Islet of Langerhans (tissue), 1 donor: ENCODE results near the gene ENAH.

ENCODE experiments used
- FAIRE-seq: peaks from one replicate; lab custom pipeline; 2011; peaks lifted over from hg19 to GRCh38; lab: Jason Lieb, UNC

Gene ENAH

GRCh38 chr1:225556694-225557093, 96.2 kb downstream of the ENAH start:
- FAIRE-seq, result no peak

DNA sequence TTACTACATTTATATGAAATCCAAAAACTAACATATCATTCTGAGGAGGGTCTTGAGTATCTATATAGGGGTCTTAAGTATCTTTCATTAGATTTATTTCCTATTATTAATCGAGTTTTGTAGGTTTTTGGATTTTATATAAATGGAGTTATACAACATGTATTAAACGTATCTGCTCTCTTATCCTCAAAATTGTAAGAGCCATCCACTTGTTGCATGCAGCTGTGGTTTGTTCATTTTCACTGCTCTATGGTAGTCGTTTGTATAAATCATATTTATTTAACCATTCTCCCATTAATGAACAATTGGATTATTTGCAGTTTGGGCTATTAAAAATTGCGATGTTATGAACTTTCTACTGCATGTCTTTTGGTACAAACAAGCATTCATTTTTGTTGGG, 97.1 kb downstream of the ENAH start:
- no peak for FAIRE-seq

- peak; percentile 98 for FAIRE-seq
Measured at GRCh38 chr1:225554216-225554812, 98.6 kb downstream of the ENAH start.

DNA sequence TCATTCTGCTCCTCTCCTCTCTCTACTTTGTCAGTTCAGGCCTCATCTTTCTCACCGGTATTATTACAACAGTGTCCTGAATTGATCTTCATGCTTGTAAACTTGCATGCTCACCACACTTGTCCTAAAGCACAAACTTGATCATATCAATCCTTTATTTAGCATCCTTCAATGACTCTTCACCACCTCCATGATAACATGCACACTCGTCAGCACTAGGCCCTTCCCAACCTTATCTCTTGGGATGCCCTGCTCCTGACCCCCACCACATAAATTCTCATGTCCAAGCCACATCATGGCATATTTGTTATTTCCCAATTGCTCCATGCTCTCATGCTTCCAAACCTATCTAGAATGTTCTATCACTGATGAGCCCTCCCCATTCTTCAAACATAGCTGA, 103.1 kb downstream of the ENAH start:
- FAIRE-seq, result no peak

- no peak for FAIRE-seq
Measured at GRCh38 chr1:225548140-225548857, 104.6 kb downstream of the ENAH start.

- no peak for FAIRE-seq
Measured at GRCh38 chr1:225545649-225546048, 107.3 kb downstream of the ENAH start.

DNA sequence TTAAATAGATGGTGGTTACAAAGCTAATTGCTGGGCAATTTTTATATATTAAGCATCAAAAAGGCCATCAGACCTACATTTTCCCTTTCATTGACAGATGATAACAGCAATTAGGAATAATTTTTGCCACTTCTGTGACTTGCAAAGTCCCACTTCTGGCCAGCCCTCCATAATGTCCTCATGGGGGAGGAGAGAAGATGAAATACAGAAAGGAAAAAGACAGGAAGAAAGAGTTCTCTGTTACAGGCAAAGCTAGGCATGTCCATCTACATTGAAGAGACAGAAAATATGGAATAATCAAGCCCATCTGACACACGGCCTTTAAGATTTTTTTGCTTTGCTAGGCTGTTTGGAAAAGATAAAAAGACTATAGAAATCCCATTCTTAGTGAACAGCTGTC, 108.0 kb downstream of the ENAH start:
- no peak for FAIRE-seq

DNA sequence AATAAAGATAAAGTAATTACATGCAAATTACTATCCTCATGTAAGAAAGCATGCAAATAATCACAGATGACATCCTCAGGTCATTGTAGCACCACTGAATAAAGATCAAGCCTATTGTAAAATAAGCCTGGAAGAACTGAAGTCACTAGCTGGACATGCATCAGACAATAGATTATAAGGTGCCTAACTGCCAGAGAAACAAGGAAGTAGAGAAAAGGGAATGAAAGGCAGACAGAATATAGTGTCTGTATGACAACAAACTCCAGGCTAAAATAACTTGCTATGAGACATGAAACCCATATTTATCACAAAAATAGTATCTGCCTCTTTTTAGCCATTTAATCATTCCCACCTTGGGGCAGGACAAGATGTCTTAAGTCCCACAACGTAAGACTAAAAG, 108.7 kb downstream of the ENAH start:
- FAIRE-seq, result no peak

GRCh38 chr1:225543350-225543749, 109.6 kb downstream of the ENAH start:
- no peak for FAIRE-seq

GRCh38 chr1:225541383-225541782, 111.5 kb downstream of the ENAH start:
- FAIRE-seq, result no peak

DNA sequence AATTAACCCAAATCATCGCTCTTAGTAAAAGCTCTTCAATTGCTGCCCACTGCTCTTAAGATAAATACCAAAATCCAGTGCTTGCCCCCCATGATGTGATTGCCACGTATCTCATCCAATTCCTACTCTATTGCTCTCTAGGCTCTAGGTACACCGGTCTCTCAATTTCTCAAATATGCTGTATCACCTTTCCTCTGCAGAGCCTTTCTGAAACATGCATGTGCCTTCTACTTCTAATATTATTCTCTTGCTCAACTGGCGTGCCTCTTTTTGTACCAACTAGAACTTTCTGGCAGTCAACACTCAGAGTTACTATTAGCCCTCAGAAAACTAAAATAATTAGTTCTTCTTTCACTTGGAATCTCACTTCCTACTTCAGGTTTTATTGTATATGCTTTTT, 113.3 kb downstream of the ENAH start:
- FAIRE-seq, result no peak

- no peak for FAIRE-seq
Measured at GRCh38 chr1:225539069-225539468, 113.9 kb downstream of the ENAH start.

GRCh38 chr1:225537554-225538251, 115.2 kb downstream of the ENAH start:
- FAIRE-seq, result no peak

- FAIRE-seq, result no peak
Measured at GRCh38 chr1:225535280-225535679, 117.6 kb downstream of the ENAH start.

DNA sequence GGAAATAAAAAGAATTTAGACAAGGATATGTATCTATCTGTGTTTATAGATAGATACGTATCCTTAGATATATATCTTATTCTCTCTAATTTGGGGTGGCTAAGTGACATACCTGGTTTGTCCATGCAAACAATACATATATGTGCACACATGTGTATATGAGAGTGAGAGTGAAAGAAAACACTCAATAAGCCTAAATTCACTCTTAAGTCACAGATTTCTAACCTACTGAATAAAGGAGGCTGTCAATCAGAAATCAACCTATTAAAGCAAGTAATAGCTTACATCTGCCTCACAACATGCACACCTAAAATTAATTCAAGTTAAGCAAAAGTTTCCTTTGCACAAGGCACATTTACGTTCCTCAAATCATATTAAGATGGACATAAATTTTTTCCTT, 118.2 kb downstream of the ENAH start:
- FAIRE-seq, result no peak

DNA sequence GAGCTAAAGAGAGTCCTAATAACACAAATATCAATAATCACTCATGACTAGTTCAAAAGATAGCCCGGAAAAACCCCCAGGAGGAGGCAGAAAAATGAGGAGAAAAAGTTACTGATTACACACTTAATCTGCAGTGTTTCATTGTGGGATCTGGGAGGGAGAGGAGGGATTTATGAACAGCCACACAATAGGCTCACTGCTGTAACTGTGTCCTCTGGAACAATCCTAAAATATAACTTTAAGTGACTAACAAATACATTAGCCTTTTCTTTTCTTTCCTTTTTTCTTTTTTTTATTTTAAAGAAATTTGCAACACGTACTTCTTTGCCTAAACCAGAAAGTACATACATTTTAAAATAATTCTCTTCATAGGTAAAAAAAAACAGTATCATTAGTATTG, 118.8 kb downstream of the ENAH start:
- FAIRE-seq, result no peak

DNA sequence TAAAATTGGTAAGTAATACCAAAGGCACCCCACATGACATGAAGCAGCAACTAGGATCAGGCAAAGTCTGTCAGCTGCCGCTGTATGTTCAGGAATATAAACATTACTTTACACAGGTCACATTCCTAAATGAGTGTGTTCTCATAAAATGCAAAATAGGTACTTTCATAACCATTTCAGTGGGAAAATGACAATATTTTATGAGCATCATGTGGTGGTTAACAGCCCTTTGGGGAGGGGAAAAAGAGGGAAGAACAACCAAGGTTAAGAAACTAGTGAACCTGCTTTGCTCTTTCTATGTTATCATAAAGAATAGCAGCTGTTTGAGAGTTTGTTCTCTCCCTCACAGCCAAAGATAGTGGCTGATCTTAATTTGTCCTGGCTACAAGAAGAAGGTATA, 119.7 kb downstream of the ENAH start:
- no peak for FAIRE-seq

- FAIRE-seq, result peak; percentile 73
Measured at GRCh38 chr1:225532240-225532944, 120.5 kb downstream of the ENAH start.

DNA sequence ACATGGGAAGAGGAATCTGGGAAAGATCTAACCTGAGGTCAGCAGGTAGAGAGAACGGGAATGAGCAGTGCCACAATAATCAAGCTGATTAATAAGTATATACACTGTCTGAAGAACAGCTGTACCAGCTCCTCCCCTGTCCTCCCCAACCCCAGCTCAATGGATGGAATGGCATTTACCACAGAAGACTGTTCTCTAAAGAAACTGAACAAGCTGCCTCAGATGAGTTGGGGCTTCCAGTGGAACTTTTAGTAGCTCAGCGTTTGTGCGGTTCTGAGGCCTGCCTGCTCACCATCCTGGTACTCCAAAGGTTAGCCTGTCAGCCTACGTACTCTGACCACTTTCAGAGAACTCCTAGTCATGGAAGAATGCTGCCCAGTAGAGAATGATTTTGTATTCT, 123.2 kb downstream of the ENAH start:
- FAIRE-seq, result no peak

- no peak for FAIRE-seq
Measured at GRCh38 chr1:225527575-225527974, 125.3 kb downstream of the ENAH start.

DNA sequence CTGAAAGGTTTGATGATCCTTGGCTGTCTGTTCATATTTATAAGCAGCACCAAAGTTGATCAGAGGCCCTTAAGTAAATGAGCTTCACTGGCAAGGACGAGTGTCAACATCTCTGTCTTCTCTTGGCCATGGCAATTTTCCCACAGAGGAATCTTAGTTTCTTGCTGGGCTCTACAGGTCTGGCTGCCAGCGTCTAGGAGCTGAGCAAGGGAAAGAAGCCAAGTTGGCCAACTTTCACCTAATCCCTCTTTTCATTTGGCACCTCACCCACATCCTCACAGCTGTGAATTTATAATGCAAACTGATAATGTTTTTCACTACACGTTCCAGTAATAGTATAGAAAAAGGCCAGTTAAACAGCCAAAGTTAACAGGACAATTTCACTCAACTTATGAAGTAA, 126.0 kb downstream of the ENAH start:
- FAIRE-seq, result no peak

DNA sequence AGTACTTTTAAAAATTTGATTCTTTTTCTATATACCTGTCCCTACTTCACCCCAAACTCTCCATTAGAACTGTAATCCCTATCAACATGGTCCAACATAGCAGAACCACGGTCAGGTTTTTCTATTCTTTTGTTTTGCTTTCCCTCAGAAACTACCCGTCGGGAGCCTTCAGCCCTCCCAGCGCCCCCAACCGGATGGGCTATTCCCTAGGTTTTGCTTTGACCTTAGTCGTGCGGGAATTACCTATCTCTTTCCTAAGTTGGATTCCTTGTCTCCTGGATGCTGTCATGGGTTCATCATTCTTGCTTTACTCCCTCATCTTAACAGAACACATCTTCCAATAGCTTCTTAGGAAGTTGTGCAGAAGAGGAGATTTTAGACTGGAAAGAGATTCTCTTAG, 127.5 kb downstream of the ENAH start:
- no peak for FAIRE-seq

- no peak for FAIRE-seq
Measured at GRCh38 chr1:225524570-225524969, 128.4 kb downstream of the ENAH start.
